ENCODE results near the gene HARBI1.

GRCh38 chr11:46559815-46560214 lies 57.2 kb downstream of the HARBI1 start:
- TF ChIP-seq CTCF (IDR thresholded peaks at IDR 0.05; ENCODE audit: low read depth, low read length, poor library complexity, severe bottlenecking), result no peak
- TF ChIP-seq EZH2phosphoT487 (IDR thresholded peaks at IDR 0.05; ENCODE audit: borderline replicate concordance, low read length), result no peak

Data from DOHH2 (cell line).